Colonic mucosa (tissue), 4 donors: ENCODE measurements around the gene DLG2. TPM values are rescaled to one million over a fixed set of nuclear protein-coding genes. Genes with fewer than 3 reads are reported as not detected.

ENCODE experiments used
- DNase-seq: peaks from one replicate; pipeline ENCODE4 v3.0.0-alpha.2; 2020
- H3K27ac ChIP-seq: fragments of 200-600 bp; one replicate; pipeline ENCODE4 v1.8.0; 2021
- H3K27me3 ChIP-seq: fragments of 200-600 bp; one replicate; pipeline ENCODE4 v1.8.0; 2021
- H3K36me3 ChIP-seq: fragments of 200-600 bp; one replicate; pipeline ENCODE4 v1.8.0; 2021
- H3K4me1 ChIP-seq: fragments of 200-600 bp; one replicate; pipeline ENCODE4 v1.8.0; 2021; ENCODE audit warnings: mild to moderate bottlenecking
- H3K4me3 ChIP-seq: fragments of 200-600 bp; one replicate; pipeline ENCODE4 v1.8.0; 2021
- H3K9ac ChIP-seq, 2 donors: one replicate each; pipeline ENCODE4 v1.7.0; 2013; ENCODE audit warnings: control low read depth in 2 of 2, low read depth in 2 of 2, low read length in 2 of 2
- H3K9me3 ChIP-seq: fragments of 200-600 bp; one replicate; pipeline ENCODE4 v1.8.0; 2021
- CTCF ChIP-seq: fragments of 200-600 bp; IDR thresholded peaks from one replicate; pipeline ENCODE4 v1.8.0; 2022; ENCODE audit warnings: antibody characterized with exemption, mild to moderate bottlenecking
- intact Hi-C: fragments of 100-400 bp; cut with DNase I; formaldehyde crosslinking; loops from one replicate; pipeline ENCODE4 v1.14.1; 2022
- total RNA-seq, 2 donors: library from RNA; stranded (reverse); fragmentation: NEBNext Ultra II Directional in 1 of 2; extraction: Animal tissue kit (Norgen Biotek cat#: 25700) in 1 of 2; gene quantifications; one replicate each; pipeline ENCODE4 v1.2.1, GENCODE V29; 2021
- donor health status: healthy.
- donor health status: DM: no; HTN: no; CAD: no.
- donor health status: DM: no; HTN: no; CAD: no.

Gene DLG2
- total RNA-seq, 2 donors from 2014 or later: 1.4 to 3.3 TPM

- H3K9ac ChIP-seq: no peak overlapping the region
- H3K27me3 ChIP-seq: no peaks in the 10 kb centered on the region
- H3K4me1 ChIP-seq: no peaks in the 10 kb centered on the region
- H3K4me3 ChIP-seq: no peak overlapping the region
- H3K36me3 ChIP-seq: no peaks in the 10 kb centered on the region
- no peaks in the 10 kb centered on the region for H3K9me3 ChIP-seq
- TF ChIP-seq CTCF: no peak
- intact Hi-C loops: loop anchor here (10.0 kb wide), 1 partner anchor 426 kb away; no protein-coding TSS in a partner anchor
- no peak overlapping the region for H3K27ac ChIP-seq
- DNase-seq: no peak
Measured at GRCh38 chr11:83720675-83721074, 1906.5 kb downstream of the DLG2 start.

GRCh38 chr11:83717537-83717936, 1909.6 kb downstream of the DLG2 start:
- H3K9ac ChIP-seq: no peak overlapping the region
- no peak for DNase-seq
- no peaks in the 10 kb centered on the region for H3K36me3 ChIP-seq
- H3K4me1 ChIP-seq: no peaks in the 10 kb centered on the region
- no peak for TF ChIP-seq CTCF
- H3K9me3 ChIP-seq: no peaks in the 10 kb centered on the region
- no peaks in the 10 kb centered on the region for H3K27me3 ChIP-seq
- H3K4me3 ChIP-seq: no peak overlapping the region
- intact Hi-C loops: no loop called here
- no peak overlapping the region for H3K27ac ChIP-seq

- Histone ChIP-seq H3K4me1 (no peaks in the 10 kb centered on the region), H3K27me3 (no peaks in the 10 kb centered on the region)
- TF ChIP-seq CTCF: no peak
Measured at GRCh38 chr11:83715927-83716535, 1911.1 kb downstream of the DLG2 start.

GRCh38 chr11:83713708-83714107, 1913.4 kb downstream of the DLG2 start:
- DNase-seq: no peak

More at GRCh38 chr11:83715927-83716535, 1911.1 kb downstream of the DLG2 start:
- intact Hi-C loops: no loop called here
- Histone ChIP-seq H3K36me3 (no peaks in the 10 kb centered on the region), H3K27ac (no peak overlapping the region), H3K9me3 (no peaks in the 10 kb centered on the region), H3K4me3 (no peak overlapping the region), H3K9ac (no peak overlapping the region)
- DNase-seq: no peak

GRCh38 chr11:83711106-83711527, 1916.0 kb downstream of the DLG2 start:
- H3K27me3 ChIP-seq: no peaks in the 10 kb centered on the region
- H3K27ac ChIP-seq: no peak overlapping the region
- H3K4me3 ChIP-seq: no peak overlapping the region
- H3K4me1 ChIP-seq: no peaks in the 10 kb centered on the region
- no peak overlapping the region for H3K9ac ChIP-seq
- no peak for DNase-seq
- no peak for TF ChIP-seq CTCF
- no peaks in the 10 kb centered on the region for H3K36me3 ChIP-seq
- H3K9me3 ChIP-seq: no peaks in the 10 kb centered on the region
- intact Hi-C loops: no loop called here

More at GRCh38 chr11:83713708-83714107, 1913.4 kb downstream of the DLG2 start:
- intact Hi-C loops: no loop called here
- no peaks in the 10 kb centered on the region for H3K36me3 ChIP-seq
- no peaks in the 10 kb centered on the region for H3K27me3 ChIP-seq
- no peak for TF ChIP-seq CTCF
- H3K9ac ChIP-seq: no peak overlapping the region
- H3K4me1 ChIP-seq: no peaks in the 10 kb centered on the region
- H3K27ac ChIP-seq: no peak overlapping the region
- H3K4me3 ChIP-seq: no peak overlapping the region
- no peaks in the 10 kb centered on the region for H3K9me3 ChIP-seq
